HepG2 (cell line): ENCODE results near the gene CD48.

Experiments used
- MAF1 ChIP-seq: sonication (generic); formaldehyde crosslinking; IDR thresholded peaks from 2 replicates; pipeline ENCODE4 v1.5.0; 2020; ENCODE audit warnings: missing genetic modification reagents, borderline replicate concordance
- ZZZ3 ChIP-seq: sonication (generic); formaldehyde crosslinking; IDR thresholded peaks from 2 replicates; pipeline ENCODE4 v1.4.0; 2020; ENCODE audit warnings: missing genetic modification reagents, mild to moderate bottlenecking, borderline replicate concordance
- TF ChIP-seq, protein P1 (sequence below): sonication (generic); formaldehyde crosslinking; IDR thresholded peaks from 2 replicates; pipeline ENCODE4 v1.5.0; 2020; ENCODE audit warnings: mild to moderate bottlenecking, missing genetic modification reagents, moderate library complexity

DNA sequence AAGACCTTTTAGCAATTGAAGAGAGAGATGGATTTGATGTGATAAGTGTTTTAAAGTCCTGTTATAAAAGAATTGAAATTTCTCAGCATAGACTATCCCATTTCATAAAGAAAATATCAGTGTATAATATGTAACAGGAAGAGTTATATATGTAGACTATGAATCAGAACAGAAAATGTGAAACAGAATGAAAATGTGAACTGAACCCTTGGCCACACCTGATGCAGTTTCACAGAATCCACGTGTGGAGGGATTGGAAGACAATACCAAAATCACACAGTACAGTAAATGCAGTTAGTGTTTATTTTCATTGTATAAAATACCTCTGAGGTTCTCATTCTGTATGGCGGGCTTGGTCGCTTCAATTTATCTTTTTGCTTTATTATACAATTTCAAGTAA is 54.9 kb downstream of the CD48 start:
- no peak for TF ChIP-seq MAF1 (CRISPR knock-in tag)
- TF ChIP-seq, protein P1, sequence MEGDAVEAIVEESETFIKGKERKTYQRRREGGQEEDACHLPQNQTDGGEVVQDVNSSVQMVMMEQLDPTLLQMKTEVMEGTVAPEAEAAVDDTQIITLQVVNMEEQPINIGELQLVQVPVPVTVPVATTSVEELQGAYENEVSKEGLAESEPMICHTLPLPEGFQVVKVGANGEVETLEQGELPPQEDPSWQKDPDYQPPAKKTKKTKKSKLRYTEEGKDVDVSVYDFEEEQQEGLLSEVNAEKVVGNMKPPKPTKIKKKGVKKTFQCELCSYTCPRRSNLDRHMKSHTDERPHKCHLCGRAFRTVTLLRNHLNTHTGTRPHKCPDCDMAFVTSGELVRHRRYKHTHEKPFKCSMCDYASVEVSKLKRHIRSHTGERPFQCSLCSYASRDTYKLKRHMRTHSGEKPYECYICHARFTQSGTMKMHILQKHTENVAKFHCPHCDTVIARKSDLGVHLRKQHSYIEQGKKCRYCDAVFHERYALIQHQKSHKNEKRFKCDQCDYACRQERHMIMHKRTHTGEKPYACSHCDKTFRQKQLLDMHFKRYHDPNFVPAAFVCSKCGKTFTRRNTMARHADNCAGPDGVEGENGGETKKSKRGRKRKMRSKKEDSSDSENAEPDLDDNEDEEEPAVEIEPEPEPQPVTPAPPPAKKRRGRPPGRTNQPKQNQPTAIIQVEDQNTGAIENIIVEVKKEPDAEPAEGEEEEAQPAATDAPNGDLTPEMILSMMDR (CRISPR knock-in tag), result no peak
- TF ChIP-seq ZZZ3, result no peak
